HepG2 (cell line): ENCODE measurements around the gene GSTM1. TPM values are rescaled to one million over a fixed set of nuclear protein-coding genes. Genes with fewer than 3 reads are reported as not detected.

Experiments used
- CREM ChIP-seq, 2 experiments: sonication (generic) in 1 of 2; formaldehyde crosslinking in 1 of 2; IDR thresholded peaks; 2 replicates each; pipeline versions ENCODE4 v1.4.0 to v1.6.1; 2016 to 2020; ENCODE audit warnings: antibody characterized with exemption in 1 of 2, mild to moderate bottlenecking in 1 of 2, missing genetic modification reagents in 1 of 2
- KDM5B ChIP-seq: sonication (generic); formaldehyde crosslinking; IDR thresholded peaks from 2 replicates; pipeline ENCODE4 v1.4.0; 2020; ENCODE audit warnings: missing genetic modification reagents, mild to moderate bottlenecking, borderline replicate concordance
- MAF1 ChIP-seq: sonication (generic); formaldehyde crosslinking; IDR thresholded peaks from 2 replicates; pipeline ENCODE4 v1.5.0; 2020; ENCODE audit warnings: missing genetic modification reagents, borderline replicate concordance
- PHF21A ChIP-seq: sonication (generic); formaldehyde crosslinking; IDR thresholded peaks from 2 replicates; pipeline ENCODE4 v1.5.0; 2020; ENCODE audit warnings: mild to moderate bottlenecking, missing genetic modification reagents
- POGZ ChIP-seq: sonication (generic); formaldehyde crosslinking; IDR thresholded peaks from 2 replicates; pipeline ENCODE4 v1.4.0; 2020; ENCODE audit warnings: mild to moderate bottlenecking, missing genetic modification reagents
- POLR2AphosphoS5 ChIP-seq: IDR thresholded peaks from 2 replicates; pipeline ENCODE4 v1.6.1; 2012; ENCODE audit warnings: low read depth, low read length
- RARA ChIP-seq: IDR thresholded peaks from 2 replicates; pipeline ENCODE4 v1.6.1; 2016; ENCODE audit warnings: missing genetic modification reagents, missing compliant biosample characterization
- SMARCE1 ChIP-seq: fragments of 450-650 bp; IDR thresholded peaks from 2 replicates; pipeline ENCODE4 v1.6.1; 2017; ENCODE audit warnings: borderline replicate concordance
- SP140L ChIP-seq: sonication (generic); formaldehyde crosslinking; IDR thresholded peaks from 2 replicates; pipeline ENCODE4 v1.4.0; 2020; ENCODE audit warnings: missing genetic modification reagents, borderline replicate concordance
- SRY ChIP-seq: sonication (generic); formaldehyde crosslinking; IDR thresholded peaks from 2 replicates; pipeline ENCODE4 v1.8.0; 2022; ENCODE audit warnings: mild to moderate bottlenecking, missing genetic modification reagents
- TCF7 ChIP-seq: sonication (generic); IDR thresholded peaks from 2 replicates; pipeline ENCODE4 v1.6.1; 2016; ENCODE audit warnings: antibody characterized with exemption, low read depth
- ZBTB42 ChIP-seq: sonication (generic); formaldehyde crosslinking; IDR thresholded peaks from 2 replicates; pipeline ENCODE4 v1.5.0; 2020; ENCODE audit warnings: mild to moderate bottlenecking, missing genetic modification reagents
- polyA plus RNA-seq, 8 experiments: library from polyadenylated mRNA; depleted of rRNA in 3 of 8; stranded (reverse) in 7 of 8; unstranded in 1 of 8; fragments of >200 nt; fragmentation: Illumina TruSeq in 4 of 8; extraction: Trizol in 4 of 8; gene quantifications; 2 replicates each; pipeline versions ENCODE4 v1.2.1 to v1.2.3, GENCODE V29; 2011 to 2016; ENCODE audit warnings: low read depth in 4 of 8, missing spikeins in 1 of 8, mixed read lengths in 1 of 8; ENCODE audit not compliant: insufficient read depth in 1 of 8
- total RNA-seq, 5 experiments: library from RNA; depleted of rRNA; stranded (reverse); fragments of >200 nt; fragmentation: Illumina TruSeq; extraction: Trizol; gene quantifications; 2 replicates each; pipeline ENCODE4 v1.2.3, GENCODE V29; 2016; ENCODE audit warnings: low read depth in 1 of 5
- TF ChIP-seq, protein P1 (sequence below): IDR thresholded peaks from 2 replicates; pipeline ENCODE4 v1.6.1; 2016; ENCODE audit warnings: mild to moderate bottlenecking, missing biosample characterization, missing genetic modification reagents
- TF ChIP-seq, protein P2 (sequence below): sonication (generic); formaldehyde crosslinking; conservative IDR thresholded peaks from 2 replicates; pipeline ENCODE4 v1.4.0; 2020; ENCODE audit warnings: missing genetic modification reagents
- TF ChIP-seq, protein P3 (sequence below): sonication (generic); formaldehyde crosslinking; IDR thresholded peaks from 2 replicates; pipeline ENCODE4 v1.4.0; 2020; ENCODE audit warnings: missing genetic modification reagents
- TF ChIP-seq, protein P4 (sequence below): sonication (generic); formaldehyde crosslinking; IDR thresholded peaks from 2 replicates; pipeline ENCODE4 v1.9.0; 2021; ENCODE audit warnings: missing genetic modification reagents, borderline replicate concordance
- TF ChIP-seq, protein P5 (sequence below): sonication (generic); formaldehyde crosslinking; IDR thresholded peaks from 2 replicates; pipeline ENCODE4; 2020; ENCODE audit warnings: missing genetic modification reagents, mild to moderate bottlenecking, borderline replicate concordance
- TF ChIP-seq, protein P6 (sequence below): sonication (generic); formaldehyde crosslinking; conservative IDR thresholded peaks from 2 replicates; pipeline ENCODE4 v1.4.0; 2020; ENCODE audit warnings: missing genetic modification reagents

Gene GSTM1
- total and polyA plus RNA-seq, 2 of the 13 experiments (the other 11 are each of a cell fraction or from before 2014, with no cell fraction given): 0.42 TPM; not detected in 1

DNA sequence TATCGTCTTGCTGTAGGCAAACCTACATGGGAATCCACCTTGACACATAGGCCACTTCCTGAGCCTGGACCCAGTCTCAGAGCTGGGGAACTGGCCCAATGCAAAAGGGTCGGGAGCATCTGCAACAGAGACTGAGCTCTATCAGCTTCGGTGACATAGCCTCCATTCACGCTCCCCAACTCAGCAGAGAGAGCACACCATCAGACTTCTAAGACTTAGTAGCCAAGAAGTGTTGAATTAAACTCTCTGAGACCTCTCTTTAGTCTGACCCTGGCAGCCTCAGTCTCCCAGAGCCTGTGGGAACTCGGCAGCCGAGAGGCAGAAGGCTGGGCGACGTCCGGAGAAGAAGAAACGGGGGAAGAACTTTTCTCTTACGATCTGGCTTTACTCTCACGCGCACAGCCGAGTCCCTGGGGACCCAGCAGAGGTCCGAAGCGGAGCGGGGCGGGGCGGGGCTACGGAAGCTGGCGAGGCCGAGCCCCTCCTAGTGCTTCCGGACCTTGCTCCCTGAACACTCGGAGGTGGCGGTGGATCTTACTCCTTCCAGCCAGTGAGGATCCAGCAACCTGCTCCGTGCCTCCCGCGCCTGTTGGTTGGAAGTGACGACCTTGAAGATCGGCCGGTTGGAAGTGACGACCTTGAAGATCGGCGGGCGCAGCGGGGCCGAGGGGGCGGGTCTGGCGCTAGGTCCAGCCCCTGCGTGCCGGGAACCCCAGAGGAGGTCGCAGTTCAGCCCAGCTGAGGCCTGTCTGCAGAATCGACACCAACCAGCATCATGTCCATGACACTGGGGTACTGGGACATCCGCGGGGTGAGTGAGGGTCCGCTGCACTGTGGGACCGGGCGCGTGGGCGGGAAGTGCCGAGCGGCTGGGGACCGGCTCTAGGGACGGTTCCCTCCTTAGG is 31.8 kb upstream of the GSTM1 start, which contains the start of gene GSTM4 (continued):
- TF ChIP-seq PHF21A (CRISPR knock-in tag): no peak; the same call in 1 of the 2 replicates
- TF ChIP-seq SMARCE1: no peak
- TF ChIP-seq, protein P1, sequence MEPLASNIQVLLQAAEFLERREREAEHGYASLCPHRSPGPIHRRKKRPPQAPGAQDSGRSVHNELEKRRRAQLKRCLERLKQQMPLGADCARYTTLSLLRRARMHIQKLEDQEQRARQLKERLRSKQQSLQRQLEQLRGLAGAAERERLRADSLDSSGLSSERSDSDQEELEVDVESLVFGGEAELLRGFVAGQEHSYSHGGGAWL: no peak
- TF ChIP-seq, protein P2, sequence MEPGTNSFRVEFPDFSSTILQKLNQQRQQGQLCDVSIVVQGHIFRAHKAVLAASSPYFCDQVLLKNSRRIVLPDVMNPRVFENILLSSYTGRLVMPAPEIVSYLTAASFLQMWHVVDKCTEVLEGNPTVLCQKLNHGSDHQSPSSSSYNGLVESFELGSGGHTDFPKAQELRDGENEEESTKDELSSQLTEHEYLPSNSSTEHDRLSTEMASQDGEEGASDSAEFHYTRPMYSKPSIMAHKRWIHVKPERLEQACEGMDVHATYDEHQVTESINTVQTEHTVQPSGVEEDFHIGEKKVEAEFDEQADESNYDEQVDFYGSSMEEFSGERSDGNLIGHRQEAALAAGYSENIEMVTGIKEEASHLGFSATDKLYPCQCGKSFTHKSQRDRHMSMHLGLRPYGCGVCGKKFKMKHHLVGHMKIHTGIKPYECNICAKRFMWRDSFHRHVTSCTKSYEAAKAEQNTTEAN (CRISPR knock-in tag): no peak; the same call in 1 of the 2 replicates
- TF ChIP-seq CREM (IDR thresholded peaks at IDR 0.05): 0 out of 2 replicates have a peak, but pooled peaks have one; percentile 20
- no peak for TF ChIP-seq CREM (CRISPR knock-in tag; IDR thresholded peaks at IDR 0.05)
- 0 out of 2 replicates have a peak, but pooled peaks have one; percentile 33 for TF ChIP-seq SP140L (CRISPR knock-in tag)
- peak; percentile 67; the same call in 1 of the 2 replicates for TF ChIP-seq POGZ (CRISPR knock-in tag)
- no peak for TF ChIP-seq ZBTB42 (CRISPR knock-in tag)
- TF ChIP-seq, protein P3, sequence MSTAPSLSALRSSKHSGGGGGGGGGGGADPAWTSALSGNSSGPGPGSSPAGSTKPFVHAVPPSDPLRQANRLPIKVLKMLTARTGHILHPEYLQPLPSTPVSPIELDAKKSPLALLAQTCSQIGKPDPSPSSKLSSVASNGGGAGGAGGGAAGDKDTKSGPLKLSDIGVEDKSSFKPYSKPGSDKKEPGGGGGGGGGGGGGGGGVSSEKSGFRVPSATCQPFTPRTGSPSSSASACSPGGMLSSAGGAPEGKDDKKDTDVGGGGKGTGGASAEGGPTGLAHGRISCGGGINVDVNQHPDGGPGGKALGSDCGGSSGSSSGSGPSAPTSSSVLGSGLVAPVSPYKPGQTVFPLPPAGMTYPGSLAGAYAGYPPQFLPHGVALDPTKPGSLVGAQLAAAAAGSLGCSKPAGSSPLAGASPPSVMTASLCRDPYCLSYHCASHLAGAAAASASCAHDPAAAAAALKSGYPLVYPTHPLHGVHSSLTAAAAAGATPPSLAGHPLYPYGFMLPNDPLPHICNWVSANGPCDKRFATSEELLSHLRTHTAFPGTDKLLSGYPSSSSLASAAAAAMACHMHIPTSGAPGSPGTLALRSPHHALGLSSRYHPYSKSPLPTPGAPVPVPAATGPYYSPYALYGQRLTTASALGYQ (CRISPR knock-in tag): no peak
- no peak for TF ChIP-seq MAF1 (CRISPR knock-in tag)
- TF ChIP-seq TCF7: no peak
- TF ChIP-seq KDM5B (CRISPR knock-in tag): peak; percentile 76
- TF ChIP-seq SRY (CRISPR knock-in tag): no peak; the same call in 1 of the 2 replicates
- TF ChIP-seq POLR2AphosphoS5: peak; percentile 80
- TF ChIP-seq, protein P4, sequence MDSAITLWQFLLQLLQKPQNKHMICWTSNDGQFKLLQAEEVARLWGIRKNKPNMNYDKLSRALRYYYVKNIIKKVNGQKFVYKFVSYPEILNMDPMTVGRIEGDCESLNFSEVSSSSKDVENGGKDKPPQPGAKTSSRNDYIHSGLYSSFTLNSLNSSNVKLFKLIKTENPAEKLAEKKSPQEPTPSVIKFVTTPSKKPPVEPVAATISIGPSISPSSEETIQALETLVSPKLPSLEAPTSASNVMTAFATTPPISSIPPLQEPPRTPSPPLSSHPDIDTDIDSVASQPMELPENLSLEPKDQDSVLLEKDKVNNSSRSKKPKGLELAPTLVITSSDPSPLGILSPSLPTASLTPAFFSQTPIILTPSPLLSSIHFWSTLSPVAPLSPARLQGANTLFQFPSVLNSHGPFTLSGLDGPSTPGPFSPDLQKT: no peak
- TF ChIP-seq RARA (CRISPR knock-in tag): peak; percentile 46; the same call in 1 of the 2 replicates
- TF ChIP-seq, protein P5, sequence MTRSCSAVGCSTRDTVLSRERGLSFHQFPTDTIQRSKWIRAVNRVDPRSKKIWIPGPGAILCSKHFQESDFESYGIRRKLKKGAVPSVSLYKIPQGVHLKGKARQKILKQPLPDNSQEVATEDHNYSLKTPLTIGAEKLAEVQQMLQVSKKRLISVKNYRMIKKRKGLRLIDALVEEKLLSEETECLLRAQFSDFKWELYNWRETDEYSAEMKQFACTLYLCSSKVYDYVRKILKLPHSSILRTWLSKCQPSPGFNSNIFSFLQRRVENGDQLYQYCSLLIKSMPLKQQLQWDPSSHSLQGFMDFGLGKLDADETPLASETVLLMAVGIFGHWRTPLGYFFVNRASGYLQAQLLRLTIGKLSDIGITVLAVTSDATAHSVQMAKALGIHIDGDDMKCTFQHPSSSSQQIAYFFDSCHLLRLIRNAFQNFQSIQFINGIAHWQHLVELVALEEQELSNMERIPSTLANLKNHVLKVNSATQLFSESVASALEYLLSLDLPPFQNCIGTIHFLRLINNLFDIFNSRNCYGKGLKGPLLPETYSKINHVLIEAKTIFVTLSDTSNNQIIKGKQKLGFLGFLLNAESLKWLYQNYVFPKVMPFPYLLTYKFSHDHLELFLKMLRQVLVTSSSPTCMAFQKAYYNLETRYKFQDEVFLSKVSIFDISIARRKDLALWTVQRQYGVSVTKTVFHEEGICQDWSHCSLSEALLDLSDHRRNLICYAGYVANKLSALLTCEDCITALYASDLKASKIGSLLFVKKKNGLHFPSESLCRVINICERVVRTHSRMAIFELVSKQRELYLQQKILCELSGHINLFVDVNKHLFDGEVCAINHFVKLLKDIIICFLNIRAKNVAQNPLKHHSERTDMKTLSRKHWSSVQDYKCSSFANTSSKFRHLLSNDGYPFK (CRISPR knock-in tag): peak; percentile 50; the same call in 1 of the 2 replicates
- TF ChIP-seq, protein P6, sequence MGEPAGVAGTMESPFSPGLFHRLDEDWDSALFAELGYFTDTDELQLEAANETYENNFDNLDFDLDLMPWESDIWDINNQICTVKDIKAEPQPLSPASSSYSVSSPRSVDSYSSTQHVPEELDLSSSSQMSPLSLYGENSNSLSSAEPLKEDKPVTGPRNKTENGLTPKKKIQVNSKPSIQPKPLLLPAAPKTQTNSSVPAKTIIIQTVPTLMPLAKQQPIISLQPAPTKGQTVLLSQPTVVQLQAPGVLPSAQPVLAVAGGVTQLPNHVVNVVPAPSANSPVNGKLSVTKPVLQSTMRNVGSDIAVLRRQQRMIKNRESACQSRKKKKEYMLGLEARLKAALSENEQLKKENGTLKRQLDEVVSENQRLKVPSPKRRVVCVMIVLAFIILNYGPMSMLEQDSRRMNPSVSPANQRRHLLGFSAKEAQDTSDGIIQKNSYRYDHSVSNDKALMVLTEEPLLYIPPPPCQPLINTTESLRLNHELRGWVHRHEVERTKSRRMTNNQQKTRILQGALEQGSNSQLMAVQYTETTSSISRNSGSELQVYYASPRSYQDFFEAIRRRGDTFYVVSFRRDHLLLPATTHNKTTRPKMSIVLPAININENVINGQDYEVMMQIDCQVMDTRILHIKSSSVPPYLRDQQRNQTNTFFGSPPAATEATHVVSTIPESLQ: no peak
